ENCODE measurements around the gene LMNTD1. TPM values are rescaled to one million over a fixed set of nuclear protein-coding genes. Genes with fewer than 3 reads are reported as not detected.

LMNTD1 gene
- total RNA-seq, 2 experiments from 2014 or later, result not detected

DNA sequence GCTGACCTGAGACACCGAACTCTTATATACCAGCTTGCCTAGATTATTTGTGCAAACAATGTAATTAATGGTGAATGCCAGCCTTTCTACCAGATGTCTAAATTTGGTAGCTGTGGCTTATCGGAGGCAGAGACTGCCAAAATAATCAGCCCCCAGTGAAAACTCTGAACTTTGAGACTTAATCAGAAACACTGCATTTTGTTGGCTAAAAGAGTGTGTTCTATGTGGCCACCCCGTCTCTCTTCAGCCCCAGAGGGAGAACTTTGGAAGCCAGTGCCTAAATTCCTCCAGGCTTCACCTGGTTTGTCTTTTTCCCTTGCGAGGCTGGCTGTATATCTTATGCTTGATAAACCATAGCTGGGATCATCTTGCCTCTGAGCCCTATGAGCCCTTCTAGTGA, 90.1 kb downstream of the LMNTD1 start:
- H3K79me2 ChIP-seq (ENCODE audit: insufficient read depth, low read depth, low read length), result no peaks in the 10 kb centered on the region
- H4K20me1 ChIP-seq (ENCODE audit: insufficient read depth, low read length), result no peaks in the 10 kb centered on the region
- DNase-seq (ENCODE audit: low spot score), result no peak
- no peak overlapping the region for H3K27ac ChIP-seq (ENCODE audit: low read depth, low read length, poor library complexity, severe bottlenecking)
- H2AFZ ChIP-seq (ENCODE audit: low read length), result no peak overlapping the region
- no peak overlapping the region for H3K4me3 ChIP-seq (ENCODE audit: low read depth, low read length, poor library complexity, severe bottlenecking)
- H3K4me2 ChIP-seq (ENCODE audit: low read length), result no peak overlapping the region
- no peak for TF ChIP-seq EZH2phosphoT487 (IDR thresholded peaks at IDR 0.05; ENCODE audit: borderline replicate concordance, low read depth, low read length)
- TF ChIP-seq, protein P1, sequence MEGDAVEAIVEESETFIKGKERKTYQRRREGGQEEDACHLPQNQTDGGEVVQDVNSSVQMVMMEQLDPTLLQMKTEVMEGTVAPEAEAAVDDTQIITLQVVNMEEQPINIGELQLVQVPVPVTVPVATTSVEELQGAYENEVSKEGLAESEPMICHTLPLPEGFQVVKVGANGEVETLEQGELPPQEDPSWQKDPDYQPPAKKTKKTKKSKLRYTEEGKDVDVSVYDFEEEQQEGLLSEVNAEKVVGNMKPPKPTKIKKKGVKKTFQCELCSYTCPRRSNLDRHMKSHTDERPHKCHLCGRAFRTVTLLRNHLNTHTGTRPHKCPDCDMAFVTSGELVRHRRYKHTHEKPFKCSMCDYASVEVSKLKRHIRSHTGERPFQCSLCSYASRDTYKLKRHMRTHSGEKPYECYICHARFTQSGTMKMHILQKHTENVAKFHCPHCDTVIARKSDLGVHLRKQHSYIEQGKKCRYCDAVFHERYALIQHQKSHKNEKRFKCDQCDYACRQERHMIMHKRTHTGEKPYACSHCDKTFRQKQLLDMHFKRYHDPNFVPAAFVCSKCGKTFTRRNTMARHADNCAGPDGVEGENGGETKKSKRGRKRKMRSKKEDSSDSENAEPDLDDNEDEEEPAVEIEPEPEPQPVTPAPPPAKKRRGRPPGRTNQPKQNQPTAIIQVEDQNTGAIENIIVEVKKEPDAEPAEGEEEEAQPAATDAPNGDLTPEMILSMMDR (conservative IDR thresholded peaks at IDR 0.05; ENCODE audit: low read length), result no peak
- BruUV-seq (replicated peaks), result no TSS peak
- intact Hi-C loops (cut with micrococcal nuclease; ENCODE audit: unreplicated experiment), result no loop called here
- CTCF ChIA-PET (ENCODE audit: unreplicated experiment), result no interaction called here
- H3K9me3 ChIP-seq (ENCODE audit: low read length), result no peaks in the 10 kb centered on the region
- no peaks in the 10 kb centered on the region for H3K4me1 ChIP-seq (ENCODE audit: insufficient read depth, low read length, poor library complexity, severe bottlenecking)
- no peaks in the 10 kb centered on the region for H3K36me3 ChIP-seq (ENCODE audit: insufficient read depth, low read length)
- H3K9me2 ChIP-seq (ENCODE audit: insufficient read depth, low read length), result no peaks in the 10 kb centered on the region
- POLR2A ChIA-PET, result interaction anchor here (0.6 to 1.0 kb wide), 3 partner anchors 12 to 498 kb away, joined by 3 read pairs; no protein-coding TSS in a partner anchor

DNA sequence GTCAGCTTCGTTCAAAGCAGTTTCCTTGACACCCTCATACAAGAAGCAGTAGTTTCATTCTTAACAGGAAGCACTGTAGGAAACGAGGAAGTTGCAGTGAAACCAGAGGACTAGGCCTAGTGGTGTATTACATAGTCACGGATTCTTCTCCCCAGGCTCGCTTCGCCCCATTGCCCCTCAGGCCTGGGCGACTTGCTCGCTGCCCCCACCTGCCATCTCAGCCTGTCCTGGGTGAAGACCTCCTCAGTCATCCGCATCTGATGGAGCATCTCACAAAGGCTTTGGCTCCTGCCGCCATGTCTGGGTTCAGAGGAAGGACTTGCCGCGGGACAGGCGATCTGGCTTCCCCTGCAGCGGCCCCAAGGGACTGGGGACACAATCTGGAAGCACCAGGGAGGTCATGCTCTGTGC, 93.5 kb downstream of the LMNTD1 start:
- H4K20me1 ChIP-seq (ENCODE audit: insufficient read depth, low read length), result no peaks in the 10 kb centered on the region
- no peaks in the 10 kb centered on the region for H3K9me2 ChIP-seq (ENCODE audit: insufficient read depth, low read length)
- TF ChIP-seq EZH2phosphoT487 (IDR thresholded peaks at IDR 0.05; ENCODE audit: borderline replicate concordance, low read depth, low read length), result no peak
- TF ChIP-seq, protein P1 (conservative IDR thresholded peaks at IDR 0.05; ENCODE audit: low read length), result no peak
- H3K79me2 ChIP-seq (ENCODE audit: insufficient read depth, low read depth, low read length), result no peaks in the 10 kb centered on the region
- intact Hi-C loops (cut with micrococcal nuclease; ENCODE audit: unreplicated experiment), result no loop called here
- H3K27ac ChIP-seq (ENCODE audit: low read depth, low read length, poor library complexity, severe bottlenecking), result no peak overlapping the region
- peak; percentile 40 for DNase-seq (ENCODE audit: low spot score)
- BruUV-seq (replicated peaks), result no TSS peak
- no peaks in the 10 kb centered on the region for H3K4me1 ChIP-seq (ENCODE audit: insufficient read depth, low read length, poor library complexity, severe bottlenecking)
- ChIA-PET CTCF (ENCODE audit: unreplicated experiment) (no interaction called here), POLR2A (interaction anchor here (0.8 to 1.3 kb wide), 3 partner anchors 11 to 24 kb away, joined by 4 to 5 read pairs (median 4); no protein-coding TSS in a partner anchor)
- no peak overlapping the region for H3K4me3 ChIP-seq (ENCODE audit: low read depth, low read length, poor library complexity, severe bottlenecking)
- 0 out of 2 replicates have a peak overlapping the region, but pooled peaks have one; percentile 6 for H2AFZ ChIP-seq (ENCODE audit: low read length)
- no peak overlapping the region for H3K4me2 ChIP-seq (ENCODE audit: low read length)
- no peaks in the 10 kb centered on the region for H3K9me3 ChIP-seq (ENCODE audit: low read length)
- H3K36me3 ChIP-seq (ENCODE audit: insufficient read depth, low read length), result no peaks in the 10 kb centered on the region

DNA sequence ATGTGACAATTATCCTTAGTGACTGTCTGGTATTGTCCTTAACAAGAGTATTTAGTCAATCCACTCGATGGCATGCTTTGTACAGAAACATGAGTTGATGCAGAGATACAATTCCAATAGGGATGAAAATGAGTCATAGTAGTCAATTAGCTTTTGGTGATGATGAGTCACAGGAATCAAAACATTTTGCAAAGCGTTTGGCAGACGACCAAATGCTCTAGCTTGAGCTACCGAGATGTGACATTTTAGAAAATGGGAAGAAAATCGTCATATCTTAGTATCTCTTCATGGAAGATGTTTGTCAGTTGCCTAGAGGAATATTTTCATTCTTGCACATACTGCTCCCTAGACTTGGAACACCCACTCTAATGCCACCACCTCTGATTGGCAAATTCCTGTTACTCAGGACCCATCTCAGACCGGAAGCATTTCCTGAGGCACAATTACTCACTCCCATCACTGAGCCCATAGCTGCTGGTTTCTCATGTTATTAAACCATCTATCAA, 95.0 kb downstream of the LMNTD1 start:
- no peaks in the 10 kb centered on the region for H3K79me2 ChIP-seq (ENCODE audit: insufficient read depth, low read depth, low read length)
- TF ChIP-seq, protein P1 (conservative IDR thresholded peaks at IDR 0.05; ENCODE audit: low read length), result no peak
- TF ChIP-seq EZH2phosphoT487 (IDR thresholded peaks at IDR 0.05; ENCODE audit: borderline replicate concordance, low read depth, low read length), result no peak
- no peaks in the 10 kb centered on the region for H3K4me1 ChIP-seq (ENCODE audit: insufficient read depth, low read length, poor library complexity, severe bottlenecking)
- no peak overlapping the region for H3K4me3 ChIP-seq (ENCODE audit: low read depth, low read length, poor library complexity, severe bottlenecking)
- H4K20me1 ChIP-seq (ENCODE audit: insufficient read depth, low read length), result no peaks in the 10 kb centered on the region
- intact Hi-C loops (cut with micrococcal nuclease; ENCODE audit: unreplicated experiment), result no loop called here
- no peak for DNase-seq (ENCODE audit: low spot score)
- H3K9me3 ChIP-seq (ENCODE audit: low read length), result no peaks in the 10 kb centered on the region
- POLR2A ChIA-PET, result interaction anchor here (0.7 to 1.3 kb wide), 3 partner anchors 13 to 795 kb away, joined by 3 to 4 read pairs (median 3); no protein-coding TSS in a partner anchor
- no peaks in the 10 kb centered on the region for H3K36me3 ChIP-seq (ENCODE audit: insufficient read depth, low read length)
- no peak overlapping the region for H3K27ac ChIP-seq (ENCODE audit: low read depth, low read length, poor library complexity, severe bottlenecking)
- CTCF ChIA-PET (ENCODE audit: unreplicated experiment), result no interaction called here
- no peak overlapping the region for H3K4me2 ChIP-seq (ENCODE audit: low read length)
- H3K9me2 ChIP-seq (ENCODE audit: insufficient read depth, low read length), result no peaks in the 10 kb centered on the region
- no peak overlapping the region for H2AFZ ChIP-seq (ENCODE audit: low read length)
- BruUV-seq (replicated peaks), result no TSS peak
